NCI-H2196 (cell line): Measurements from ENCODE around the gene DENND1B.
"Not testable (repeated sequence)": the region's sequence is repeated elsewhere in the genome, so short reads cannot be mapped to it uniquely, and the experiment has no call there.

Experiments used
- DNase-seq: peaks from one replicate; lab custom pipeline; 2025; ENCODE audit not compliant: unreplicated experiment; lab: John Stamatoyannopoulos, UW

DENND1B gene

GRCh38 chr1:197783510-197783948 lies 8.2 kb upstream of the DENND1B start:
- DNase-seq, result no peak

- no peak for DNase-seq
Observed at GRCh38 chr1:197782722-197783360, 7.6 kb upstream of the DENND1B start.

GRCh38 chr1:197781968-197782721 lies 6.9 kb upstream of the DENND1B start:
- DNase-seq, result no peak

GRCh38 chr1:197779921-197780320 lies 4.6 kb upstream of the DENND1B start:
- no peak for DNase-seq

GRCh38 chr1:197778366-197778945 lies 3.2 kb upstream of the DENND1B start:
- DNase-seq, result no peak

- no peak for DNase-seq
Observed at GRCh38 chr1:197776351-197777105, 1.2 kb upstream of the DENND1B start.

GRCh38 chr1:197774466-197775281 lies 606 bp downstream of the DENND1B start:
- DNase-seq, result peak; percentile 12

GRCh38 chr1:197773856-197774255 lies 1.4 kb downstream of the DENND1B start:
- DNase-seq, result no peak

GRCh38 chr1:197771904-197772556 lies 3.2 kb downstream of the DENND1B start:
- DNase-seq, result no peak

GRCh38 chr1:197771386-197771785 lies 3.9 kb downstream of the DENND1B start:
- no peak for DNase-seq

- no peak for DNase-seq
Observed at GRCh38 chr1:197770243-197770642, 5.0 kb downstream of the DENND1B start.

GRCh38 chr1:197769287-197769686 lies 6.0 kb downstream of the DENND1B start:
- no peak for DNase-seq

- DNase-seq, result no peak
Observed at GRCh38 chr1:197768014-197768805, 7.1 kb downstream of the DENND1B start.

- DNase-seq, result no peak
Observed at GRCh38 chr1:197763769-197764168, 11.5 kb downstream of the DENND1B start.

- no peak for DNase-seq
Observed at GRCh38 chr1:197763307-197763706, 12.0 kb downstream of the DENND1B start.

- no peak for DNase-seq
Observed at GRCh38 chr1:197761654-197762053, 13.6 kb downstream of the DENND1B start.

- not testable (repeated sequence) for DNase-seq
Observed at GRCh38 chr1:197755553-197755952, 19.7 kb downstream of the DENND1B start.

GRCh38 chr1:197752652-197753164 lies 22.6 kb downstream of the DENND1B start:
- DNase-seq, result not testable (repeated sequence)

- DNase-seq, result no peak
Observed at GRCh38 chr1:197750366-197750765, 24.9 kb downstream of the DENND1B start.
